A549 (cell line): Measurements from ENCODE around the gene TSPEAR. TPM values are rescaled to one million over a fixed set of nuclear protein-coding genes. Genes with fewer than 3 reads are reported as not detected.

Source experiments
- ATAC-seq, 2 experiments: fragments of 200-7000 bp in 1 of 2; fragments of >200 bp in 1 of 2; cut with Nextera tagmentation in 1 of 2; cut with Tn5 transposase in 1 of 2; 3 replicates each; pipeline versions ENCODE4 v1.8.0 to v1.9.1; 2018 to 2020; ENCODE audit warnings: mild to moderate bottlenecking in 1 of 2, moderate library complexity in 1 of 2
- CTCF ChIA-PET: fragments of 300-600 bp; sonication (Branson Sonifier 250); formaldehyde crosslinking; extraction: SDS; loops from one replicate; lab custom pipeline; 2021; ENCODE audit warnings: antibody characterized with exemption, inconsistent platforms; lab: Yijun Ruan, JAX
- POLR2A ChIA-PET: fragments of 350-600 bp; formaldehyde crosslinking; extraction: SDS; loops from one replicate; lab custom pipeline; 2021; ENCODE audit warnings: antibody characterized with exemption, inconsistent platforms; lab: Yijun Ruan, JAX
- DNase-seq, 2 experiments: peaks; one replicate each; pipeline versions ENCODE4 v3.0.0 to v3.0.0-alpha.2; 2011 to 2016; ENCODE audit warnings: low read depth in 1 of 2, low spot score in 1 of 2
- FAIRE-seq: peaks from 2 replicates; lab custom pipeline; 2011; peaks lifted over from hg19 to GRCh38; lab: Jason Lieb, UNC
- H3K27ac ChIP-seq, 2 experiments: fragments of >200 bp; sonication (Bioruptor Twin); formaldehyde crosslinking; 3 replicates each; pipeline ENCODE4 v1.5.1; 2016 to 2017
- H3K4me1 ChIP-seq: fragments of >200 bp; sonication (Bioruptor Twin); formaldehyde crosslinking; 3 replicates; pipeline ENCODE4 v1.6.1; 2016
- H3K4me2 ChIP-seq: fragments of >200 bp; sonication (Bioruptor Twin); formaldehyde crosslinking; 3 replicates; pipeline ENCODE4 v1.6.1; 2016
- H3K4me3 ChIP-seq: fragments of >200 bp; sonication (Bioruptor Twin); formaldehyde crosslinking; 3 replicates; pipeline ENCODE4 v1.5.1; 2016
- H3K9me3 ChIP-seq: fragments of >200 bp; sonication (Bioruptor Twin); formaldehyde crosslinking; 3 replicates; pipeline ENCODE4 v1.6.1; 2016
- BHLHE40 ChIP-seq: IDR thresholded peaks from 2 replicates; pipeline ENCODE4 v1.6.1; 2012; ENCODE audit warnings: low read depth, low read length, inconsistent platforms
- CBX2 ChIP-seq: fragments of 200-600 bp; sonication (generic); IDR thresholded peaks from 2 replicates; pipeline ENCODE4 v1.6.1; 2016; ENCODE audit warnings: low read depth, mild to moderate bottlenecking, borderline replicate concordance
- CEBPB ChIP-seq, 2 experiments: fragments of >200 bp in 1 of 2; sonication (Bioruptor Twin) in 1 of 2; formaldehyde crosslinking in 1 of 2; IDR thresholded peaks; 2 replicates each; pipeline ENCODE4 v1.6.1; 2012 to 2016
- CTCF ChIP-seq: fragments of >200 bp; sonication (Bioruptor Twin); formaldehyde crosslinking; IDR thresholded peaks from 3 replicates; pipeline ENCODE4 v1.5.1; 2016
- FOSL2 ChIP-seq, 2 experiments: fragments of 450-650 bp in 1 of 2; fragments of >200 bp in 1 of 2; sonication (Bioruptor Twin) in 1 of 2; formaldehyde crosslinking; IDR thresholded peaks; 2 replicates each; pipeline versions ENCODE4 v1.5.0 to v1.6.1; 2016 to 2020; ENCODE audit warnings: mild to moderate bottlenecking in 1 of 2, moderate library complexity in 1 of 2
- HEYL ChIP-seq: fragments of 250-450 bp; sonication (Bioruptor Pico); IDR thresholded peaks from 2 replicates; pipeline ENCODE4 v1.8.0; 2021; ENCODE audit warnings: mild to moderate bottlenecking, moderate library complexity
- HOXB13 ChIP-seq: fragments of 250-450 bp; sonication (Bioruptor Pico); IDR thresholded peaks from 2 replicates; pipeline ENCODE4 v1.5.0; 2020; ENCODE audit warnings: low read depth, mild to moderate bottlenecking, moderate library complexity
- JUN ChIP-seq, 2 experiments: fragments of >200 bp; sonication (Bioruptor Twin); formaldehyde crosslinking; IDR thresholded peaks; 2 replicates in 1 of 2; 3 replicates in 1 of 2; pipeline ENCODE4 v1.6.1; 2016 to 2017
- JUNB ChIP-seq: fragments of >200 bp; sonication (Bioruptor Twin); formaldehyde crosslinking; IDR thresholded peaks from 2 replicates; pipeline ENCODE4 v1.6.1; 2016
- MAFK ChIP-seq: fragments of 450-650 bp; IDR thresholded peaks from 2 replicates; pipeline ENCODE4 v1.6.1; 2014; ENCODE audit not compliant: partially characterized antibody
- MAZ ChIP-seq: fragments of 150-350 bp; IDR thresholded peaks from 2 replicates; pipeline ENCODE4 v1.6.1; 2014; ENCODE audit warnings: antibody characterized with exemption, low read depth, low read length, borderline replicate concordance
- NFE2L2 ChIP-seq: fragments of 150-350 bp; conservative IDR thresholded peaks from 2 replicates; pipeline ENCODE4 v1.6.1; 2014; ENCODE audit warnings: low read length
- NR3C1 ChIP-seq: fragments of >200 bp; sonication (Bioruptor Twin); formaldehyde crosslinking; IDR thresholded peaks from 3 replicates; pipeline ENCODE4 v1.6.1; 2017
- PBX3 ChIP-seq: IDR thresholded peaks from 2 replicates; pipeline ENCODE4 v1.6.1; 2012
- RAD21 ChIP-seq, 2 experiments: fragments of >200 bp in 1 of 2; sonication (Bioruptor Twin) in 1 of 2; formaldehyde crosslinking in 1 of 2; IDR thresholded peaks in 1 of 2; conservative IDR thresholded peaks in 1 of 2; 2 replicates in 1 of 2; 3 replicates in 1 of 2; pipeline ENCODE4 v1.6.1; 2012 to 2018; ENCODE audit warnings: inconsistent platforms in 1 of 2
- RCOR1 ChIP-seq: fragments of 150-350 bp; IDR thresholded peaks from 2 replicates; pipeline ENCODE4 v1.6.1; 2014; ENCODE audit warnings: antibody characterized with exemption, low read length, low read depth
- RFX5 ChIP-seq: fragments of 450-650 bp; IDR thresholded peaks from 2 replicates; pipeline ENCODE4 v1.7.1; 2014; ENCODE audit warnings: antibody characterized with exemption, mild to moderate bottlenecking, moderate library complexity
- RNF2 ChIP-seq: fragments of 200-600 bp; sonication (generic); IDR thresholded peaks from 2 replicates; pipeline ENCODE4 v1.6.1; 2016; ENCODE audit warnings: low read depth, mild to moderate bottlenecking, antibody characterized with exemption, moderate library complexity, borderline replicate concordance
- SMC3 ChIP-seq: fragments of >200 bp; sonication (Bioruptor Twin); formaldehyde crosslinking; IDR thresholded peaks from 3 replicates; pipeline ENCODE4 v1.6.1; 2018; ENCODE audit warnings: inconsistent platforms
- ZC3H11A ChIP-seq: fragments of 450-650 bp; IDR thresholded peaks from 2 replicates; pipeline ENCODE4 v1.6.1; 2014; ENCODE audit warnings: antibody characterized with exemption, mild to moderate bottlenecking
- ZSCAN20 ChIP-seq: fragments of 250-450 bp; sonication (Bioruptor Pico); IDR thresholded peaks from 2 replicates; pipeline ENCODE4 v1.8.0; 2022; ENCODE audit warnings: mild to moderate bottlenecking, moderate library complexity
- WGBS: methylation state at CpG from one replicate; pipeline ENCODE4 v1.1.6; 2017; ENCODE audit errors: missing lambda C conversion rate; 5-methylcytosine and 5-hydroxymethylcytosine counted together
- polyA plus RNA-seq, 4 experiments: library from polyadenylated mRNA; depleted of rRNA in 3 of 4; stranded (reverse); fragments of >200 nt; fragmentation: RNase III in 1 of 4; extraction: RNeasy Plus Mini Kit Qiagen cat#74134 plus additional on column Dnase treatment in 1 of 4; gene quantifications; 2 replicates in 3 of 4; 3 replicates in 1 of 4; pipeline ENCODE4 v1.2.3, GENCODE V29; 2011 to 2017
- TF ChIP-seq, protein P1 (sequence below): fragments of >200 bp; sonication (Bioruptor Twin); formaldehyde crosslinking; IDR thresholded peaks from 3 replicates; pipeline ENCODE4 v1.6.1; 2016
- TF ChIP-seq, protein P2 (sequence below): IDR thresholded peaks from 2 replicates; pipeline ENCODE4 v1.6.1; 2012

The TSPEAR gene
- polyA plus RNA-seq, 2 of the 4 experiments (the other 2 are of a cell fraction): not detected

- TF ChIP-seq, protein P1, sequence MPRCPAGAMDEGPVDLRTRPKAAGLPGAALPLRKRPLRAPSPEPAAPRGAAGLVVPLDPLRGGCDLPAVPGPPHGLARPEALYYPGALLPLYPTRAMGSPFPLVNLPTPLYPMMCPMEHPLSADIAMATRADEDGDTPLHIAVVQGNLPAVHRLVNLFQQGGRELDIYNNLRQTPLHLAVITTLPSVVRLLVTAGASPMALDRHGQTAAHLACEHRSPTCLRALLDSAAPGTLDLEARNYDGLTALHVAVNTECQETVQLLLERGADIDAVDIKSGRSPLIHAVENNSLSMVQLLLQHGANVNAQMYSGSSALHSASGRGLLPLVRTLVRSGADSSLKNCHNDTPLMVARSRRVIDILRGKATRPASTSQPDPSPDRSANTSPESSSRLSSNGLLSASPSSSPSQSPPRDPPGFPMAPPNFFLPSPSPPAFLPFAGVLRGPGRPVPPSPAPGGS: no peak
- TF ChIP-seq, all 56 proteins: peak for 0
Measured at GRCh38 chr21:44497703-44498126, 213.7 kb downstream of the TSPEAR start (continued).

- ChIA-PET POLR2A (no interaction called here), CTCF (interaction anchor here (1.9 kb wide), 1 partner anchor 15 kb away, joined by 6 read pairs; no protein-coding TSS in a partner anchor)
- Histone ChIP-seq H3K4me3 (no peak overlapping the region), H3K4me2 (no peak overlapping the region), H3K27ac (no peak overlapping the region), H3K9me3 (peaks cover 7% of the 10 kb centered on the region; the same call in 2 of the 3 replicates), H3K4me1 (no peaks in the 10 kb centered on the region)
- TF ChIP-seq CBX2 (no peak), CTCF (no peak), FOSL2 (IDR thresholded peaks at IDR 0.05) (no peak), FOSL2 (CRISPR knock-in tag; IDR thresholded peaks at IDR 0.05) (no peak), ZSCAN20 (CRISPR knock-in tag) (no peak), NFE2L2 (no peak)
- FAIRE-seq (no peak), DNase-seq (no peak), ATAC-seq (no peak)
- WGBS: 81% methylated on average over 22 of the region's 27 CpGs
Measured at GRCh38 chr21:44496564-44497550, 214.5 kb downstream of the TSPEAR start.

GRCh38 chr21:44495611-44496563, 215.5 kb downstream of the TSPEAR start:
- no peaks in the 10 kb centered on the region for H3K4me1 ChIP-seq
- WGBS: 88% methylated on average over 16 of the region's 16 CpGs
- CTCF ChIA-PET: interaction anchor here (1.9 to 3.6 kb wide), 2 partner anchors 15 to 16 kb away, joined by 6 to 12 read pairs; no protein-coding TSS in a partner anchor
- H3K4me2 ChIP-seq: no peak overlapping the region
- no peak for FAIRE-seq
- H3K27ac ChIP-seq: no peak overlapping the region
- ATAC-seq: no peak
- TF ChIP-seq RCOR1 (no peak), CEBPB (IDR thresholded peaks at IDR 0.05) (no peak), JUNB (no peak), MAZ (no peak), RFX5 (no peak), CTCF (no peak), NR3C1 (no peak), HEYL (CRISPR knock-in tag) (no peak), RNF2 (no peak), MAFK (no peak), ZC3H11A (no peak), NFE2L2 (no peak), JUN (IDR thresholded peaks at IDR 0.05) (no peak), SMC3 (no peak), PBX3 (no peak), BHLHE40 (no peak), RAD21 (conservative IDR thresholded peaks at IDR 0.05 in 1 of 2, IDR thresholded peaks at IDR 0.05 in 1 of 2) (no peak), HOXB13 (CRISPR knock-in tag) (no peak)
- TF ChIP-seq, protein P2, sequence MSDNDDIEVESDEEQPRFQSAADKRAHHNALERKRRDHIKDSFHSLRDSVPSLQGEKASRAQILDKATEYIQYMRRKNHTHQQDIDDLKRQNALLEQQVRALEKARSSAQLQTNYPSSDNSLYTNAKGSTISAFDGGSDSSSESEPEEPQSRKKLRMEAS: no peak
- H3K4me3 ChIP-seq: no peak overlapping the region
- POLR2A ChIA-PET: no interaction called here
- DNase-seq: no peak
- peaks cover 7% of the 10 kb centered on the region; the same call in 2 of the 3 replicates for H3K9me3 ChIP-seq
